BE2C (cell line): ENCODE measurements around the gene LRP5.

Experiments used
- DNase-seq: peaks from one replicate; pipeline ENCODE4 v3.0.0-alpha.2; 2020
- H3K27me3 ChIP-seq: fragments of 250-450 bp; sonication (Bioruptor Pico); 2 replicates; pipeline ENCODE4 v1.5.1; 2020; ENCODE audit warnings: mild to moderate bottlenecking
- H3K36me3 ChIP-seq: fragments of 250-450 bp; sonication (Bioruptor Pico); 2 replicates; pipeline ENCODE4 v1.5.1; 2020; ENCODE audit warnings: mild to moderate bottlenecking
- H3K4me1 ChIP-seq: fragments of 250-450 bp; sonication (Bioruptor Pico); 2 replicates; pipeline ENCODE4 v1.5.1; 2020
- H3K4me3 ChIP-seq: 2 replicates; pipeline ENCODE4 v1.5.1; 2011; ENCODE audit warnings: low read depth, low read length
- H3K9me3 ChIP-seq: fragments of 250-450 bp; sonication (Bioruptor Pico); 2 replicates; pipeline ENCODE4 v1.5.1; 2020
- CTCF ChIP-seq: IDR thresholded peaks from 2 replicates; pipeline ENCODE4 v1.5.1; 2012; ENCODE audit warnings: mild to moderate bottlenecking, low read depth, low read length

The LRP5 gene

GRCh38 chr11:68498321-68498720, 185.9 kb downstream of the LRP5 start:
- TF ChIP-seq CTCF, result no peak
- H3K9me3 ChIP-seq, result no peaks in the 10 kb centered on the region
- no peak overlapping the region for H3K4me3 ChIP-seq
- H3K27me3 ChIP-seq, result no peaks in the 10 kb centered on the region
- H3K36me3 ChIP-seq, result no peaks in the 10 kb centered on the region
- no peak for DNase-seq
- peaks cover under 1% of the 10 kb centered on the region for H3K4me1 ChIP-seq
